Right cardiac atrium (tissue), 5 donors: Measurements from ENCODE around the gene GABRB3. TPM values are rescaled to one million over a fixed set of nuclear protein-coding genes. Genes with fewer than 3 reads are reported as not detected.

ENCODE experiments used
- ATAC-seq, 2 donors: fragments of 200-7000 bp; cut with Tn5 transposase; one replicate each; pipeline versions ENCODE4 v1.8.0 to v1.9.1; 2020; ENCODE audit warnings: moderate library complexity in 2 of 2, mild to moderate bottlenecking in 1 of 2
- DNase-seq, 3 donors: peaks; one replicate each; pipeline ENCODE4 v3.0.0-alpha.2; 2020
- H3K27ac ChIP-seq: one replicate; pipeline ENCODE4 v1.5.1; 2013; ENCODE audit warnings: mild to moderate bottlenecking, low read length, control low read depth, moderate library complexity
- H3K27me3 ChIP-seq: one replicate; pipeline ENCODE4 v1.6.1; 2013; ENCODE audit not compliant: control insufficient read depth, insufficient read depth
- H3K4me1 ChIP-seq: one replicate; pipeline ENCODE4 v1.6.1; 2013; ENCODE audit warnings: low read length; ENCODE audit not compliant: control insufficient read depth, insufficient read depth
- H3K4me3 ChIP-seq: one replicate; pipeline ENCODE4 v1.5.1; 2013; ENCODE audit warnings: low read length, control low read depth
- H3K9me3 ChIP-seq: one replicate; pipeline ENCODE4 v1.6.1; 2013; ENCODE audit warnings: low read length; ENCODE audit not compliant: control insufficient read depth
- WGBS: extraction: QIAGEN DNeasy Blood & Tissue Kit; methylation state at CpG from one replicate; pipeline ENCODE4 v1.1.7; 2013; 5-methylcytosine and 5-hydroxymethylcytosine counted together
- intact Hi-C, 4 donors: fragments of 100-400 bp; cut with DNase I; formaldehyde crosslinking; loops; one replicate each; pipeline versions ENCODE4 v1.11.0 to v1.14.0; 2022 to 2023
- polyA plus RNA-seq: library from polyadenylated mRNA; stranded (reverse); fragments of 200-250 nt; gene quantifications from one replicate; pipeline ENCODE4 v1.2.3, GENCODE V29; 2013
- total RNA-seq, 4 donors: library from RNA; stranded (reverse); fragmentation: NEBNext Ultra II Directional; extraction: Animal tissue kit (Norgen Biotek cat#: 25700); gene quantifications; one replicate each; pipeline ENCODE4 v1.2.1, GENCODE V29; 2021
- donor health status: healthy with polysubstance abuse.
- donor health status: DM: no; HTN: yes; CAD: no.
- donor health status: DM: no; HTN: no; CAD: no.
- donor health status: DM: no; HTN: yes; CAD: no; lungs with severe emphysema.
- donor health status: DM: yes; HTN: yes; CAD: no.

Gene GABRB3
- total and polyA plus RNA-seq, 5 donors: 6.3 to 63.4 (median 27.4) TPM

DNA sequence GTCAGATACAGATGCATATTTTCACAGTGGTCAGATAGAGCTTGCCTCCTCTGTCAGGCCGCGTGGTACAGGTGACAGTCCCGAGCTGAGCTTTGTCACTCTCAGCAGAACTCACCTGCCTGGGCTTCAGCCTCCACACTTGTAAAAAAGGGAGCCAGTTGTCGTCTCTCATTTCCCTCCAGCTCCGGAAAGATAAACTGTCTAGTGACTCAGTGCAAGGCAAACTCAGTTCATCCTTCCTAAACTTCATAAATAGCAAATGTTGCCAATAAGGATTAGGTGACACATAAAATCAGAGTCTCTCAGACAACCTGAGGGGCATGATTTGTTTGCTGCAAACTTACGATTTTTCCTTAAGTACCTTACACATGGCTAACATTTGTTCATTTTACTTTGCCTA, 116.8 kb downstream of the GABRB3 start:
- 78% methylated on average over 6 of the region's 6 CpGs for WGBS
- Histone ChIP-seq H3K27ac (no peak overlapping the region), H3K9me3 (no peaks in the 10 kb centered on the region), H3K27me3 (no peaks in the 10 kb centered on the region), H3K4me1 (no peaks in the 10 kb centered on the region), H3K4me3 (no peak overlapping the region)
- DNase-seq: no peak
- no peak for ATAC-seq
- intact Hi-C loops: no loop called here

DNA sequence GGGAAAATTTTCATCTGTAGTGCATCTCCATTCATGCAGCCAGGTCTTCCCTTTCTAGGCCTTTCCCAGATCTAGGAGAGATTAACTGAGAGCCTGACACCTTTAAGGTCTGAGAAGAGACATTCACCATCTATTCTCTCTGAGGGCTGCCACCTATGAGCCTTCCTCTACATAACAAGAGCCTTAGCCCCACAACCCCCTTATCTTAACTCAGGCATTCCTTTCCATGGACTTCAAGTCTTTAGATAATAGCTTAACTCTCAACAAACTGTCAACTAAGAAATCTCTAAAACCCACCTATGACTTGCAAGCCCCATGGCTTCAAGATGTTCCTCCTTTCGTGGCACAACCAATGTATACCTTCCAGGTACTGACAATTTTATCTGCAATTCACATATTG, 121.0 kb downstream of the GABRB3 start:
- H3K4me3 ChIP-seq: no peak overlapping the region
- no peaks in the 10 kb centered on the region for H3K9me3 ChIP-seq
- H3K27me3 ChIP-seq: no peaks in the 10 kb centered on the region
- H3K27ac ChIP-seq: no peak overlapping the region
- DNase-seq (no peak), ATAC-seq (no peak)
- WGBS: 59% methylated on average over 1 of the region's 1 CpG
- H3K4me1 ChIP-seq: no peaks in the 10 kb centered on the region
- intact Hi-C loops: no loop called here

DNA sequence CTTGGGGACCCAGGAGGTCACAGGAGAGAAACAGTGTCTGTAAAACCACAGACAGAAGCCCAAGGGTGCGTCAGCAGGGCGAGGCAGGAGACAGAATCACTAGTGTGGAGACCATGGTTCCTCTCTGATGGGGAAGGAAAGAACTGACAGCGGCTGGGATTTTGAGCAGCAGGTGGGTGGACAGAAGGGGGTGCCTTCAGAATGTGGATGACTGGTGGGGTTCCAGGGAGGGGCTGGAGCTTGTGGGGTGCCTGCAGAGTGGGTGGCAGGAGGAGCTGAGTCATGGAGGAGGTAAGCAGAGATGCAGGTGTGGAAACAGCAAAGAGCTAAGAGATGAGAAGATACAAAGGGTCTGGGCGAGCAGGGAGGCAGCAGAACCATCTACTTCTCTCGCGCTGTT, 124.2 kb downstream of the GABRB3 start:
- H3K9me3 ChIP-seq: no peaks in the 10 kb centered on the region
- no peaks in the 10 kb centered on the region for H3K4me1 ChIP-seq
- intact Hi-C loops: no loop called here
- WGBS: 86% methylated on average over 6 of the region's 6 CpGs
- no peaks in the 10 kb centered on the region for H3K27me3 ChIP-seq
- no peak for ATAC-seq
- H3K27ac ChIP-seq: no peak overlapping the region
- no peak overlapping the region for H3K4me3 ChIP-seq
- no peak for DNase-seq

DNA sequence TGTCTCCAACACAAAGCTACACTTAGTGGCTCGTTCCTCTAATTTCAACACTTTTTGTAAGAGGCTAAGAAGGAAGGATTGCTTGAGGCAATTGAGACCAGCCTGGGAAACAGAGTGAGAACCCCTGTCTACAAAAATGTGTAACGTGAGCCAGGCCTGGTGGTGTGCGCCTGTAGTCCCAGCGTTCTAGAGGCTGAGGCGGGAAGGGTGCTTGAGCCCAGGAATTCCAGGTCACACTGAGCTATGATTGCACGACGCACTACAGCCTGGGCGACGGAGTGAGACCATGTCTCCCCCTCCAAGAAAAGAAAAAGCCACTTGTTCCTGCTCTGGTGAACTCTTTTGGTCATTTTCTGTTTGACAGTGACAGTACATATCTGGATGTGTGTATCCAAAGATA, 127.9 kb downstream of the GABRB3 start:
- Histone ChIP-seq H3K9me3 (no peaks in the 10 kb centered on the region), H3K27ac (no peak overlapping the region), H3K27me3 (no peaks in the 10 kb centered on the region), H3K4me1 (no peaks in the 10 kb centered on the region), H3K4me3 (no peak overlapping the region)
- intact Hi-C loops: no loop called here
- DNase-seq (no peak), ATAC-seq (no peak)
- 82% methylated on average over 9 of the region's 9 CpGs for WGBS

DNA sequence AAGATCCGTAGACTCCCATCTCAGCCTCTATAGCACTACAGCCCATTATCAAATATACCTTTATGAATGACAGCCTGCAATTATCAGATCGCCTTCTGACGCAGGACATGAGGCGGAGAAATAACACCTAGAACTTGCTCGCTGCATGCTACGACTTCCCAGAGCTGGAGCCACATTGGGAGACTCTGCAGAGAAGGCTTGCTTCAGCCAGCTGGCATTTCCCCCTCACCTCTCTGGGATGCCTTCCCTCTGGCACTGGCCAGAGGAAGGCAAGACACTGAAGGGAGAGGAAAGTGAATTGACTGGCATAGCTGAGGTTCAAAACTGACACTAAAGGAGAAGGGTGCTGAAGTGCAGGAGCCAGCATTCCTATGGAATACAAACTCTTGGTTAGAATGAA, 131.7 kb downstream of the GABRB3 start:
- peaks cover 2% of the 10 kb centered on the region for H3K4me1 ChIP-seq
- no peaks in the 10 kb centered on the region for H3K9me3 ChIP-seq
- WGBS: 72% methylated on average over 6 of the region's 6 CpGs
- ATAC-seq (peak; percentile 39 to 51), DNase-seq (no peak)
- no peak overlapping the region for H3K4me3 ChIP-seq
- no peak overlapping the region for H3K27ac ChIP-seq
- intact Hi-C loops: no loop called here
- H3K27me3 ChIP-seq: no peaks in the 10 kb centered on the region

DNA sequence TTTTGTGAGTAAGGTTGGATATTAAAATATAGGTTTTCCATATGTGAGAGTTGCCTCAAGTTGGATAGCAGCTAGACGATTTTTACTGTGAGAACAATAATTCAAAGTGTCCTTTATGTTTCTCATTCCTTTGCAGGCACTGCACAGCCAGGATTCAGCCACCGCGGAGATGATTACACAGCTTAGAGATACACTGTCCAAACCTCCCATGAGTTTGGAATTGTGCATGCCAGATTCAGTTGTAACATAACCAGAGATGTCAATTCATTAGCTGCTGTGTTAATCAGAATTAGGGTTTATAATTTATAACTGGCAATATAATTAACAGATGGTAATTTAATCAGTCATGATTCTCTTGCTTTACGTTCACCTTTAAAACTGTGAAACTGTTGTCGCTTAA, 132.3 kb downstream of the GABRB3 start:
- no peaks in the 10 kb centered on the region for H3K27me3 ChIP-seq
- intact Hi-C loops: no loop called here
- 69% methylated on average over 5 of the region's 5 CpGs for WGBS
- no peak for DNase-seq
- H3K4me1 ChIP-seq: peaks cover 2% of the 10 kb centered on the region
- no peak for ATAC-seq
- no peak overlapping the region for H3K27ac ChIP-seq
- no peak overlapping the region for H3K4me3 ChIP-seq
- no peaks in the 10 kb centered on the region for H3K9me3 ChIP-seq

DNA sequence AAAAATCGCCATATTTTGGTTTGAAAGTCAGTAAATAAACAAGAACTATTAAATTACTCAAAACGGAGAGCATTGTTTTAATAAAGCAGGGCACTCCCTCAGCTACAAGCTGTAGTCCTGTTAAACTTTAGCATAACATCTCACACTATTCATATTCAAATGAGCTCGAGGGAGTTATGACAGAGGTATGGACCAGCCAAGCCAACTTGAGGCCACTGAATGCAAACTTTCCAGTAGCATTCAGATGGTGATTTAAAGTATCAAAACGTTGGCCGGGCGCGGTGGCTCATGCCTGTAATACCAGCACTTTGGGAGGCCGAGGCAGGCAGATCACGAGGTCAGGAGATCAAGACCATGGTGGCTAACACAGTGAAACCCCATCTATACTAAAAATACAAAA, 132.9 kb downstream of the GABRB3 start:
- DNase-seq (no peak), ATAC-seq (no peak)
- no peaks in the 10 kb centered on the region for H3K27me3 ChIP-seq
- H3K4me1 ChIP-seq: peaks cover 2% of the 10 kb centered on the region
- intact Hi-C loops: no loop called here
- 76% methylated on average over 9 of the region's 9 CpGs for WGBS
- no peaks in the 10 kb centered on the region for H3K9me3 ChIP-seq
- no peak overlapping the region for H3K4me3 ChIP-seq
- H3K27ac ChIP-seq: no peak overlapping the region

DNA sequence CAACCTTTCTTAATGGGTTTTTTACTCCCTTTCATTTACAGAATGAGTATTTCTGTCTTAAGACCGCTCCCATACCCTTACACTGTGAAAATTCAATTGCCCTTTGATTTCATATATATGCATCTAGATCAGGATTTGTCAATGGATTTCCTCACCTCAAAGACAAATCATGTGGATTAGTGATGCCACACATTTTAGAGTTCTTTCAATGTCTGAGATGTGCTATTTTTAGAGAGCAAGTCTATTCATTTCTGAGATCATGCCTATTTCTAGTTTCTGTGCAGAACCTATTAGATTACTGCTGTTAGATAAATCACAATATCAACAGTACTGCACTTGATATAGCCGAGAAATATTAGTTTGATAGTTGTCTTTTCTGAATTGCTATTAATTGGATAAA, 137.3 kb downstream of the GABRB3 start:
- Histone ChIP-seq H3K27me3 (no peaks in the 10 kb centered on the region), H3K27ac (no peak overlapping the region), H3K9me3 (no peaks in the 10 kb centered on the region), H3K4me3 (no peak overlapping the region), H3K4me1 (peaks cover 2% of the 10 kb centered on the region)
- ATAC-seq (no peak), DNase-seq (no peak)
- 60% methylated on average over 2 of the region's 2 CpGs for WGBS
- intact Hi-C loops: no loop called here

DNA sequence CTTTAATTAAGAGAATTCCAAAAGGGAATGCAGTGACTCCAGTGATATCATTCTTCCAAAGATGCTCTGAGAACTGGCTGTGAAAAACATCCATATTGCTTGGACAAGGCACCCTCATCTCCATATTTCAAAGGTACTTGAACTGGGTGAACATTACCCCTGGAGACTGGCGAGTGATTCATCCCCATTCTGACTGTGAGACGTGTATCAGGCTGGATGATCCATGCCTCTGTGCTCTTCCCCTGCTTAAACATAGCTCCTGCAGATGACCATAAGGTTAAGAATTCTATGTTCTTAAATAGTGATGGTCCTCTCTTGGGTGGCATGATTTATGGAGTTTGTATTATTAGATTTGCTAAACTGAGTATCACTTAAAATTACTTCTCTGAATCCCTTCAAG, 137.8 kb downstream of the GABRB3 start:
- Histone ChIP-seq H3K4me1 (peaks cover 2% of the 10 kb centered on the region), H3K4me3 (no peak overlapping the region), H3K27me3 (no peaks in the 10 kb centered on the region), H3K27ac (no peak overlapping the region), H3K9me3 (no peaks in the 10 kb centered on the region)
- 57% methylated on average over 2 of the region's 2 CpGs for WGBS
- no peak for ATAC-seq
- intact Hi-C loops: no loop called here
- no peak for DNase-seq

DNA sequence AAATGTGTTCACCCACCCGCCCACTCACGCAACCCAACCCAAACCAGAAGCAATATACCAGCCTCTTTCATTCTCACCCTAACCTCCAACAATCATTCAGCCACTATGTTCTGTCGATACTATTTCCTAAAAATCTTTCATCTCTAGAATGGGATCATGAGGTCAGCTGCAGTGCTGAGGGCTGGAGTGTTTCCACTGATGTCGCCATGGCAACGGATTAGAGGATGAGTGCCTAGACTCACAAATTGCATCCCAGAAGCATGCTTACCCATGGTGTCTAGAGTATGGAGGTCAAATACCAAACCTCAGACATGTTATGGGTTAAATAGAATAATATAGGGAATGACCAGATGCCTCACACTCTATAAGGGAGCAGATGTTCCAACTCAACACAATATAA, 138.5 kb downstream of the GABRB3 start:
- H3K4me3 ChIP-seq: no peak overlapping the region
- H3K9me3 ChIP-seq: no peaks in the 10 kb centered on the region
- ATAC-seq (no peak), DNase-seq (no peak)
- H3K27me3 ChIP-seq: no peaks in the 10 kb centered on the region
- 50% methylated on average over 5 of the region's 5 CpGs for WGBS
- no peak overlapping the region for H3K27ac ChIP-seq
- intact Hi-C loops: no loop called here
- H3K4me1 ChIP-seq: peaks cover 6% of the 10 kb centered on the region

DNA sequence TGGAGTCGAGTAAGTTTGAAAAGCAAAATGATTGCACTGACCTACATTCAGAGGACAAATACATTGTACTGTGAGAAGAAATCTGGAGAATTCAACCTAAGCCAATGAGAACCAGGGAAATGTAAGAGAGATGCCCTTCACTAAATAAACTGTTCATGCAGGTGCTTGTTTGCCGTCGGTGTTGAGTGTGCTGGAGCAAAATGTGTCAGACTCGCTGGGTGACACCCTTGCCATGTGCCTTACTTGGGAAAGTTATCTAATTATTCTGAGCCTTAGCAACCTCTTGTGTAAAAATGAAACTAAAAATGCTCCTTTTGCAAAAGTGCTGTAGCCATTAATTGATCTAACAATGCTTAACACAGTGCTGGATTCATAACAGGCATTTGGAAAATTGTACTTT, 140.4 kb downstream of the GABRB3 start:
- ATAC-seq (no peak), DNase-seq (no peak)
- Histone ChIP-seq H3K4me3 (no peak overlapping the region), H3K27ac (no peak overlapping the region), H3K9me3 (no peaks in the 10 kb centered on the region), H3K27me3 (no peaks in the 10 kb centered on the region), H3K4me1 (peaks cover 4% of the 10 kb centered on the region)
- 51% methylated on average over 4 of the region's 4 CpGs for WGBS
- intact Hi-C loops: no loop called here

DNA sequence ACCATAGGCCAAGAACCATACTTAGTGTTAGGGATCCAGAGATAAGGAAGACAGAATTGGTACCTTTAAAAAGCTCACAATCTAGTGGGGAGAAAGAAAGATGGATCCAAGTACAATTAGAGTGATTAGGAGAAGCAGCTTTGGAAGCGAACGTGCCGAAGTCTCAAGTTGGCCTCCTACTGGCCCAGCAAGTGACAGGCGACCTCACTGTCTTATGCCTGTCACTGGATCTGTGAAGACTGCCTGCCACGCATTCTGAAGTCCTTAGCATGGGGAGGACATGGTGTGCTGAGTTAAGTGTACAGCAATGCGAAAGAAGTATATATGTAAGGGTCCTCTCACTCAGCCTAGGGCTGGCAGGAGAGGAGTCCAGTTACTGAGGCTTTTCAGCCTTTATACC, 141.0 kb downstream of the GABRB3 start:
- no peaks in the 10 kb centered on the region for H3K27me3 ChIP-seq
- no peak for ATAC-seq
- WGBS: 54% methylated on average over 6 of the region's 6 CpGs
- no peak for DNase-seq
- H3K4me3 ChIP-seq: no peak overlapping the region
- H3K9me3 ChIP-seq: no peaks in the 10 kb centered on the region
- H3K27ac ChIP-seq: no peak overlapping the region
- H3K4me1 ChIP-seq: peaks cover 4% of the 10 kb centered on the region
- intact Hi-C loops: no loop called here
